ENCODE measurements around the gene CCDC33.

Gene CCDC33

GRCh38 chr15:74220475-74221248 is 15.5 kb upstream of the CCDC33 start:
- DNase-seq (ENCODE audit: low read depth), result no peak
- TF ChIP-seq CTCF (IDR thresholded peaks at IDR 0.05; ENCODE audit: control insufficient read depth, extremely low read depth, insufficient read depth), result no peak
- H3K4me3 ChIP-seq (ENCODE audit: low read depth, low read length), result no peak overlapping the region

- no peak for DNase-seq (ENCODE audit: low read depth)
Measured at GRCh38 chr15:74221399-74222239, 14.5 kb upstream of the CCDC33 start.

GRCh38 chr15:74222240-74223119 is 13.6 kb upstream of the CCDC33 start:
- TF ChIP-seq CTCF (IDR thresholded peaks at IDR 0.05; ENCODE audit: control insufficient read depth, extremely low read depth, insufficient read depth), result no peak
- no peak overlapping the region for H3K4me3 ChIP-seq (ENCODE audit: low read depth, low read length)
- no peak for DNase-seq (ENCODE audit: low read depth)

More at GRCh38 chr15:74221399-74222239, 14.5 kb upstream of the CCDC33 start:
- TF ChIP-seq CTCF (IDR thresholded peaks at IDR 0.05; ENCODE audit: control insufficient read depth, extremely low read depth, insufficient read depth), result no peak
- H3K4me3 ChIP-seq (ENCODE audit: low read depth, low read length), result no peak overlapping the region

- TF ChIP-seq CTCF (IDR thresholded peaks at IDR 0.05; ENCODE audit: control insufficient read depth, extremely low read depth, insufficient read depth), result no peak
- no peak overlapping the region for H3K4me3 ChIP-seq (ENCODE audit: low read depth, low read length)
- DNase-seq (ENCODE audit: low read depth), result no peak
Measured at GRCh38 chr15:74225928-74226327, 10.2 kb upstream of the CCDC33 start.

GRCh38 chr15:74226761-74227540 is 9.2 kb upstream of the CCDC33 start:
- TF ChIP-seq CTCF (IDR thresholded peaks at IDR 0.05; ENCODE audit: control insufficient read depth, extremely low read depth, insufficient read depth), result no peak

More at GRCh38 chr15:74226761-74227540, 9.2 kb upstream of the CCDC33 start:
- no peak for DNase-seq (ENCODE audit: low read depth)
- H3K4me3 ChIP-seq (ENCODE audit: low read depth, low read length), result no peak overlapping the region

All from LNCaP clone FGC (cell line).